Esophagus squamous epithelium (tissue), 5 donors: ENCODE data around the gene SCARB2. TPM values are rescaled to one million over a fixed set of nuclear protein-coding genes. Genes with fewer than 3 reads are reported as not detected.

Experiments
- DNase-seq: peaks from one replicate; lab custom pipeline; 2025; lab: John Stamatoyannopoulos, UW
- H3K27ac ChIP-seq, 4 donors: fragments of 200-600 bp; sonication (generic); one replicate each; pipeline ENCODE4 v1.5.1; 2016 to 2019; ENCODE audit warnings: mild to moderate bottlenecking in 1 of 4
- H3K27me3 ChIP-seq, 4 donors: fragments of 200-600 bp; sonication (generic); 1 replicate in 3 of 4; 2 replicates in 1 of 4; pipeline versions ENCODE4 v1.5.1 to v1.6.0; 2017 to 2021; ENCODE audit warnings: antibody characterized with exemption in 1 of 4
- H3K36me3 ChIP-seq, 3 donors: fragments of 200-600 bp; sonication (generic); one replicate each; pipeline ENCODE4 v1.5.1; 2016 to 2019
- H3K4me1 ChIP-seq, 3 donors: fragments of 200-600 bp; sonication (generic); one replicate each; pipeline ENCODE4 v1.5.1; 2017 to 2019
- H3K4me3 ChIP-seq, 4 donors: fragments of 200-600 bp; sonication (generic); 1 replicate in 3 of 4; 2 replicates in 1 of 4; pipeline ENCODE4 v1.5.1; 2016 to 2019; ENCODE audit warnings: mild to moderate bottlenecking in 2 of 4, moderate library complexity in 1 of 4
- H3K9me3 ChIP-seq, 3 donors: fragments of 200-600 bp; sonication (generic); one replicate each; pipeline ENCODE4 v1.5.1; 2016 to 2019
- CTCF ChIP-seq, 6 experiments: fragments of 450-650 bp in 4 of 6; fragments of 200-600 bp in 2 of 6; sonication (generic) in 2 of 6; IDR thresholded peaks; one replicate each; pipeline ENCODE4 v1.5.1; 2016 to 2019; ENCODE audit warnings: antibody characterized with exemption in 6 of 6, mild to moderate bottlenecking in 4 of 6, moderate library complexity in 4 of 6
- POLR2A ChIP-seq, 4 donors: fragments of 450-650 bp; IDR thresholded peaks; one replicate each; pipeline ENCODE4 v1.6.1; 2017; ENCODE audit warnings: antibody characterized with exemption in 4 of 4, mild to moderate bottlenecking in 4 of 4, moderate library complexity in 3 of 4
- WGBS, 2 donors: methylation state at CpG; one replicate each; pipeline ENCODE4 v1.1.5; 2018; 5-methylcytosine and 5-hydroxymethylcytosine counted together
- intact Hi-C: fragments of 100-400 bp; cut with DNase I; formaldehyde crosslinking; loops from one replicate; pipeline ENCODE4 v1.15.0; 2022
- total RNA-seq, 4 donors: library from RNA; depleted of rRNA; stranded (reverse); fragments of >200 nt; gene quantifications; one replicate each; pipeline ENCODE4 v1.1.0, GENCODE V29; 2016
- donor health status: DM: yes; HTN: yes; CAD: no.

SCARB2 gene
- total RNA-seq, 4 donors from 2014 or later = 50.3 to 91.2 (median 72.8) TPM

DNA sequence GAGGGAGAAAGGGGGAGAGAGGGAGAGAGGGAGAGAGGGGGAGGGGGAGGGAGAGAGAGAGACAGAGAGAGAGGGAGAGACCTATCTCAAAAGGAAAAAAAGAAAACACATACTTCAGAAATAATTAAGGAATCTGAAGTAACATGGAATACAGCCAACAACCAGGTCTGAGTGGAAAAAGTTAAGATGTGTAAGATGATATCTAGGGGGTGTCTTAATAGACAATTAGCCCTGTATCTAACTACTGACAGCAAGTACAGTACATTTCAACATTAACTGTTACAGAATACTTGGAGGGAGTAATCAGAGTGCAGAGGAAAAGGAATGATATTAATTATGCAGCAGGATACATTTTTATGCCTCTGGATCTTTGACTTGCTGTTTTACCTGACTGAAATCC is 87.8 kb downstream of the SCARB2 start:
- intact Hi-C loops = no loop called here
- H3K27me3 ChIP-seq = no peaks in the 10 kb centered on the region
- no peaks in the 10 kb centered on the region for H3K9me3 ChIP-seq
- no peak for DNase-seq
- no peaks in the 10 kb centered on the region for H3K4me1 ChIP-seq
- H3K36me3 ChIP-seq = peaks cover 4 to 81% (median 16%) of the 10 kb centered on the region in 3 donors
- no peak overlapping the region for H3K4me3 ChIP-seq
- TF ChIP-seq CTCF (IDR thresholded peaks at IDR 0.05) (no peak), POLR2A (IDR thresholded peaks at IDR 0.05) (no peak)
- no peak overlapping the region for H3K27ac ChIP-seq

GRCh38 chr4:76120199-76120598 is 93.4 kb downstream of the SCARB2 start:
- Histone ChIP-seq H3K4me3 (no peak overlapping the region), H3K4me1 (no peaks in the 10 kb centered on the region), H3K27me3 (no peaks in the 10 kb centered on the region), H3K9me3 (no peaks in the 10 kb centered on the region), H3K36me3 (peaks cover 0 to 97% (median 23%) of the 10 kb centered on the region in 3 donors), H3K27ac (no peak overlapping the region)
- TF ChIP-seq CTCF (IDR thresholded peaks at IDR 0.05) (no peak), POLR2A (IDR thresholded peaks at IDR 0.05) (no peak)
- intact Hi-C loops = no loop called here
- WGBS, 2 donors = 96 to 99% methylated on average over 4 of the region's 4 CpGs
- no peak for DNase-seq

- peaks cover 0 to 98% (median 28%) of the 10 kb centered on the region in 3 donors for H3K36me3 ChIP-seq
- no peak overlapping the region for H3K4me3 ChIP-seq
- no peaks in the 10 kb centered on the region for H3K9me3 ChIP-seq
- no peak for TF ChIP-seq POLR2A (IDR thresholded peaks at IDR 0.05)
- no peak for TF ChIP-seq CTCF (IDR thresholded peaks at IDR 0.05)
- intact Hi-C loops = no loop called here
- no peak for DNase-seq
- no peaks in the 10 kb centered on the region for H3K27me3 ChIP-seq
- H3K27ac ChIP-seq = no peak overlapping the region
- H3K4me1 ChIP-seq = no peaks in the 10 kb centered on the region
- WGBS, 2 donors = 86 to 89% methylated on average over 5 of the region's 5 CpGs
These were observed 96.1 kb downstream of the SCARB2 start for GRCh38 chr4:76117536-76117935.

- no peak for TF ChIP-seq CTCF (IDR thresholded peaks at IDR 0.05)
- TF ChIP-seq POLR2A (IDR thresholded peaks at IDR 0.05) = no peak
- Histone ChIP-seq H3K36me3 (peaks cover 0 to 98% (median 26%) of the 10 kb centered on the region in 3 donors), H3K27me3 (no peaks in the 10 kb centered on the region), H3K27ac (no peak overlapping the region), H3K4me1 (no peaks in the 10 kb centered on the region), H3K4me3 (no peak overlapping the region), H3K9me3 (no peaks in the 10 kb centered on the region)
- 90 to 100% methylated on average over 1 of the region's 1 CpG for WGBS, 2 donors
- intact Hi-C loops = no loop called here
- no peak for DNase-seq
These were observed 96.8 kb downstream of the SCARB2 start for GRCh38 chr4:76116821-76117220.

Other genes with a start within 250 kb of the SCARB2 start
- gene SDAD1, start 222.9 kb downstream of the SCARB2 start, total RNA-seq = 10 to 100 TPM; 15.0 to 36.2 (median 26.2) TPM
- 1 to 10 TPM in 1 of 4 donors, under 1 TPM in 2, not detected in 1; 0.11 to 5.6 (median 0.19) TPM for gene CXCL9, start 206.3 kb downstream of the SCARB2 start, total RNA-seq
- 1 to 10 TPM in 1 of 4 donors, under 1 TPM in 3; 0.35 to 8.9 (median 0.55) TPM for gene CXCL10, start 190.3 kb downstream of the SCARB2 start, total RNA-seq
- under 1 TPM in 1 of 4 donors, not detected in 3; 0.26 TPM for gene CXCL11, start 177.8 kb downstream of the SCARB2 start, total RNA-seq
- gene ART3, start 139.1 kb downstream of the SCARB2 start, total RNA-seq = 1 to 10 TPM in 2 of 4 donors, under 1 TPM in 2; 0.85 to 2.7 (median 1.7) TPM
- 10 to 100 TPM; 19.5 to 45.4 (median 36.5) TPM for gene NUP54, start 65.4 kb downstream of the SCARB2 start, total RNA-seq
- gene FAM47E, start 37.9 kb upstream of the SCARB2 start, total RNA-seq = under 1 TPM in 2 of 4 donors, not detected in 2; 0.44 to 0.76 TPM
- gene STBD1, start 92.9 kb upstream of the SCARB2 start, total RNA-seq = 1 to 10 TPM; 1.8 to 3.8 (median 2.4) TPM
- gene CCDC158, start 207.3 kb upstream of the SCARB2 start, total RNA-seq = under 1 TPM in 1 of 4 donors, not detected in 3; 0.19 TPM
- gene SHROOM3, start 221.4 kb upstream of the SCARB2 start, total RNA-seq = 10 to 100 TPM; 20.3 to 50.9 (median 34.9) TPM